Right lobe of liver (tissue), 4 donors: Measurements from ENCODE around the gene FAM118B.

Experiments used
- POLR2A ChIP-seq: fragments of 450-650 bp; IDR thresholded peaks from one replicate; pipeline ENCODE4 v1.6.1; 2017; ENCODE audit warnings: antibody characterized with exemption, mild to moderate bottlenecking
- TF ChIP-seq, protein P1 (sequence below), 4 donors: fragments of 200-600 bp in 3 of 4; fragments of 450-650 bp in 1 of 4; IDR thresholded peaks; one replicate each; pipeline versions ENCODE4 v1.5.1 to v1.8.0; 2016 to 2022; ENCODE audit warnings: antibody characterized with exemption in 4 of 4, mild to moderate bottlenecking in 2 of 4
- donor health status: DM: no; HTN: no; CAD: no.
- donor health status: DM: no; HTN: no; CAD: no.
- donor health status: DM: no; HTN: yes; CAD: no.

DNA sequence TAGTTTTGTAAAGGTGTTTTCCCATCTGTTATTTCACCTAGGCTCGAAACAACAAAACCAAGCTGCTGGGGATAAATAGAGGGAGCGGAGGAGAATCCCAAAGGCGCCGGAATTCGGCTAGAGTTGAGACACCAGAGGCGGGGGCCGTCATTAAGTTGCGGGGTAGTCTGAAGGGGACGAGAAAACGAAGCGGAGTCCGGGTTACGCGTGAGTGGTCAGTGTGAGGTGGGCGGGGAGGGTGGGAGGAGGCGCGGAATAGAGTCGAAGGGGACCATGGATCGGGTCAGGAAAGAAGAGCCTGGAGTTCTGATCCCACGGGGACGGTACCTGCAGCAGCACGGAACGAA, 56.8 kb downstream of the FAM118B start:
- TF ChIP-seq, protein P1, sequence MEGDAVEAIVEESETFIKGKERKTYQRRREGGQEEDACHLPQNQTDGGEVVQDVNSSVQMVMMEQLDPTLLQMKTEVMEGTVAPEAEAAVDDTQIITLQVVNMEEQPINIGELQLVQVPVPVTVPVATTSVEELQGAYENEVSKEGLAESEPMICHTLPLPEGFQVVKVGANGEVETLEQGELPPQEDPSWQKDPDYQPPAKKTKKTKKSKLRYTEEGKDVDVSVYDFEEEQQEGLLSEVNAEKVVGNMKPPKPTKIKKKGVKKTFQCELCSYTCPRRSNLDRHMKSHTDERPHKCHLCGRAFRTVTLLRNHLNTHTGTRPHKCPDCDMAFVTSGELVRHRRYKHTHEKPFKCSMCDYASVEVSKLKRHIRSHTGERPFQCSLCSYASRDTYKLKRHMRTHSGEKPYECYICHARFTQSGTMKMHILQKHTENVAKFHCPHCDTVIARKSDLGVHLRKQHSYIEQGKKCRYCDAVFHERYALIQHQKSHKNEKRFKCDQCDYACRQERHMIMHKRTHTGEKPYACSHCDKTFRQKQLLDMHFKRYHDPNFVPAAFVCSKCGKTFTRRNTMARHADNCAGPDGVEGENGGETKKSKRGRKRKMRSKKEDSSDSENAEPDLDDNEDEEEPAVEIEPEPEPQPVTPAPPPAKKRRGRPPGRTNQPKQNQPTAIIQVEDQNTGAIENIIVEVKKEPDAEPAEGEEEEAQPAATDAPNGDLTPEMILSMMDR (IDR thresholded peaks at IDR 0.05) = no peak
- TF ChIP-seq POLR2A = no peak
